HEK293T (cell line): ENCODE data around the gene MAP3K14.

Experiments used
- ARNT ChIP-seq: fragments of 450-650 bp; IDR thresholded peaks from 2 replicates; pipeline ENCODE4 v1.6.1; 2017; ENCODE audit warnings: mild to moderate bottlenecking
- BHLHE40 ChIP-seq: fragments of 450-650 bp; IDR thresholded peaks from 2 replicates; pipeline ENCODE4 v1.6.1; 2016; ENCODE audit warnings: mild to moderate bottlenecking, moderate library complexity, borderline replicate concordance
- ELF4 ChIP-seq: fragments of 450-650 bp; IDR thresholded peaks from 2 replicates; pipeline ENCODE4 v1.6.1; 2017; ENCODE audit warnings: antibody characterized with exemption
- FOXM1 ChIP-seq: fragments of 450-650 bp; IDR thresholded peaks from 2 replicates; pipeline ENCODE4 v1.6.1; 2017; ENCODE audit warnings: mild to moderate bottlenecking, borderline replicate concordance
- SP1 ChIP-seq: fragments of 450-650 bp; IDR thresholded peaks from 2 replicates; pipeline ENCODE4 v1.6.1; 2017
- SUZ12 ChIP-seq: fragments of 450-650 bp; IDR thresholded peaks from 2 replicates; pipeline ENCODE4 v1.6.1; 2016; ENCODE audit warnings: mild to moderate bottlenecking
- ZNF384 ChIP-seq: fragments of 450-650 bp; IDR thresholded peaks from 2 replicates; pipeline ENCODE4 v1.6.1; 2016
- TF ChIP-seq, protein P1 (sequence below): fragments of 450-650 bp; IDR thresholded peaks from 2 replicates; pipeline ENCODE4 v1.6.1; 2016

- TF ChIP-seq BHLHE40 (no peak), FOXM1 (no peak), ARNT (no peak), SUZ12 (no peak), SP1 (no peak), ZNF384 (no peak), ELF4 (no peak)
- TF ChIP-seq, protein P1, sequence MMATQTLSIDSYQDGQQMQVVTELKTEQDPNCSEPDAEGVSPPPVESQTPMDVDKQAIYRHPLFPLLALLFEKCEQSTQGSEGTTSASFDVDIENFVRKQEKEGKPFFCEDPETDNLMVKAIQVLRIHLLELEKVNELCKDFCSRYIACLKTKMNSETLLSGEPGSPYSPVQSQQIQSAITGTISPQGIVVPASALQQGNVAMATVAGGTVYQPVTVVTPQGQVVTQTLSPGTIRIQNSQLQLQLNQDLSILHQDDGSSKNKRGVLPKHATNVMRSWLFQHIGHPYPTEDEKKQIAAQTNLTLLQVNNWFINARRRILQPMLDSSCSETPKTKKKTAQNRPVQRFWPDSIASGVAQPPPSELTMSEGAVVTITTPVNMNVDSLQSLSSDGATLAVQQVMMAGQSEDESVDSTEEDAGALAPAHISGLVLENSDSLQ: no peak
These were observed 2.7 kb downstream of the MAP3K14 start for GRCh38 chr17:45313996-45314740.
